Vagina (tissue), 2 donors: ENCODE data around the gene G3BP2. TPM values are rescaled to one million over a fixed set of nuclear protein-coding genes. Genes with fewer than 3 reads are reported as not detected.
"Not testable (repeated sequence)": the region's sequence is repeated elsewhere in the genome, so short reads cannot be mapped to it uniquely, and the experiment has no call there.

Experiments
- DNase-seq, 2 donors: peaks; one replicate each; pipeline ENCODE4 v3.0.0-alpha.2; 2017; ENCODE audit errors: extremely low spot score in 2 of 2
- H3K27ac ChIP-seq: fragments of 200-600 bp; sonication (generic); one replicate; pipeline ENCODE4 v1.5.1; 2019
- H3K27me3 ChIP-seq: fragments of 200-600 bp; sonication (generic); one replicate; pipeline ENCODE4 v1.5.1; 2019
- H3K36me3 ChIP-seq, 2 donors: fragments of 200-600 bp; sonication (generic); one replicate each; pipeline ENCODE4 v1.5.1; 2017 to 2019
- H3K4me1 ChIP-seq: fragments of 200-600 bp; sonication (generic); one replicate; pipeline ENCODE4 v1.5.1; 2019
- H3K4me3 ChIP-seq, 2 donors: fragments of 200-600 bp; sonication (generic); 1 replicate in 1 of 2; 2 replicates in 1 of 2; pipeline ENCODE4 v1.5.1; 2016 to 2019
- H3K9me3 ChIP-seq: fragments of 200-600 bp; sonication (generic); one replicate; pipeline ENCODE4 v1.5.1; 2019
- POLR2A ChIP-seq, 2 donors: fragments of 450-650 bp; IDR thresholded peaks; one replicate each; pipeline ENCODE4 v1.6.1; 2017; ENCODE audit warnings: antibody characterized with exemption in 2 of 2, mild to moderate bottlenecking in 2 of 2, moderate library complexity in 2 of 2
- POLR2AphosphoS5 ChIP-seq, 2 donors: sonication (generic); formaldehyde crosslinking; IDR thresholded peaks; one replicate each; pipeline ENCODE4 v1.9.0; 2017; ENCODE audit warnings: antibody characterized with exemption in 2 of 2, mild to moderate bottlenecking in 2 of 2, low read depth in 1 of 2; ENCODE audit not compliant: insufficient read depth in 1 of 2
- intact Hi-C: fragments of 100-400 bp; cut with DNase I; formaldehyde crosslinking; loops from one replicate; pipeline ENCODE4 v1.15.1; 2023
- total RNA-seq: library from RNA; depleted of rRNA; stranded (reverse); fragments of >200 nt; gene quantifications from one replicate; pipeline ENCODE4 v1.2.3, GENCODE V29; 2016
- TF ChIP-seq, protein P1 (sequence below), 3 experiments: fragments of 450-650 bp in 2 of 3; fragments of 200-600 bp in 1 of 3; sonication (generic) in 1 of 3; IDR thresholded peaks; one replicate each; pipeline ENCODE4 v1.5.1; 2017 to 2019; ENCODE audit warnings: antibody characterized with exemption in 3 of 3, mild to moderate bottlenecking in 2 of 3, moderate library complexity in 2 of 3

The G3BP2 gene
- total RNA-seq: 53.5 TPM

DNA sequence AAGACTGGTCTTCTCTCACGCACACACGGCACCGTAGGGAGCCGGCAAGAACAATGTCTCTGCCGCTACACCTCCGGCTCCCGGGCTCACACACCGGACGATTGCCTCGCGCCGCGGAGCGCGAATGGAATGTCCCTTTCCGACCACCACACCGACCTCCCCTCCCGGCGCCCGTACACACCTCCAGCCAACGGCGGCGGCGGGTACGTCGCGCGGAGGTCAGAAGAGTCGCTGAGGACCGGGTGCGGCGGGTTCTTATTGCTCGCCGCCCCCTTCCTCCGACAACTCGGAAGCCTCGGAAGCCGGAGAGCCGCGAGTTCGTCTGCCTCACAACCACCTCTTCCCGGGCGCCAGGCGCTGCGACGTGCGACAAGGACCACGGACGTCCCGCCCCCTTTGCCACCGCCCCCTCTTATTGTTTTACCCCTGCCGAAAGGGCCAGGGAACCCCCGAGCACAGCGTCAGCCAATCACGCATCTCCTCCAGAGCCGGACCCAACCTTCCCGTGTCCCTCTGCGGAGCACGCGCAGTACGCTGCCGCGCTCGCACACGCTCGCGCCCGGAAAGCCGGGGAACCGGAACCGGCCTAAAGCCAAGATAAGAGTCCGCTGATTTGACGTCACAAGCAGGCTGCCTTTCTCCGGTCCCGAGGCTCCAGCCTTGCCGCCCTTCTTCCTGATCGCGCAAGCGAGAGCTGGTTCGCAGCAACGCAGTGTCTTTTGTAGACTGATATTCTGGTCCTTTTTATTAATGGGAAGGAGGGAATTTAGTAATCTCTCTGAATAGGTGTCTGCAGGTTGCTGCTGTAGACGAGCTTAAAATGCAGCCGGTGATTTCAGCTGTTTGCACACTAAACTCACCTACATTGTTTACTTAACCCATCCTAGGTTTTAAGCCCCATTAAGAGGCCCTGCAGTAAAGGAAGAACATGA is at the start of gene G3BP2:
Gene G3BP2 (minus strand): TSS at position 385 of the 932 bp plus-strand sequence. CDS start 11,386 bp downstream, outside the sequence.
- intact Hi-C loops: loop anchor here (2.0 kb wide), 1 partner anchor 52 kb away; the partner anchor contains the start of gene USO1
- peak; percentile 99 for DNase-seq
- peak within 1 kb of the TSS; percentile 62 to 96 for H3K4me3 ChIP-seq
- H3K36me3 ChIP-seq: no peaks in the 10 kb centered on the region
- H3K27me3 ChIP-seq: no peaks in the 10 kb centered on the region
- peak within 1 kb of the TSS; percentile 95 for H3K27ac ChIP-seq
- H3K9me3 ChIP-seq: no peaks in the 10 kb centered on the region
- TF ChIP-seq POLR2A (IDR thresholded peaks at IDR 0.05) (peak; percentile 83 to 87), POLR2AphosphoS5 (IDR thresholded peaks at IDR 0.05; ENCODE audit: insufficient read depth in 1 of 2, low read depth in 1 of 2) (peak; percentile 97 to 98)
- TF ChIP-seq, protein P1, sequence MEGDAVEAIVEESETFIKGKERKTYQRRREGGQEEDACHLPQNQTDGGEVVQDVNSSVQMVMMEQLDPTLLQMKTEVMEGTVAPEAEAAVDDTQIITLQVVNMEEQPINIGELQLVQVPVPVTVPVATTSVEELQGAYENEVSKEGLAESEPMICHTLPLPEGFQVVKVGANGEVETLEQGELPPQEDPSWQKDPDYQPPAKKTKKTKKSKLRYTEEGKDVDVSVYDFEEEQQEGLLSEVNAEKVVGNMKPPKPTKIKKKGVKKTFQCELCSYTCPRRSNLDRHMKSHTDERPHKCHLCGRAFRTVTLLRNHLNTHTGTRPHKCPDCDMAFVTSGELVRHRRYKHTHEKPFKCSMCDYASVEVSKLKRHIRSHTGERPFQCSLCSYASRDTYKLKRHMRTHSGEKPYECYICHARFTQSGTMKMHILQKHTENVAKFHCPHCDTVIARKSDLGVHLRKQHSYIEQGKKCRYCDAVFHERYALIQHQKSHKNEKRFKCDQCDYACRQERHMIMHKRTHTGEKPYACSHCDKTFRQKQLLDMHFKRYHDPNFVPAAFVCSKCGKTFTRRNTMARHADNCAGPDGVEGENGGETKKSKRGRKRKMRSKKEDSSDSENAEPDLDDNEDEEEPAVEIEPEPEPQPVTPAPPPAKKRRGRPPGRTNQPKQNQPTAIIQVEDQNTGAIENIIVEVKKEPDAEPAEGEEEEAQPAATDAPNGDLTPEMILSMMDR (IDR thresholded peaks at IDR 0.05): no peak
- peaks cover 48% of the 10 kb centered on the region for H3K4me1 ChIP-seq

DNA sequence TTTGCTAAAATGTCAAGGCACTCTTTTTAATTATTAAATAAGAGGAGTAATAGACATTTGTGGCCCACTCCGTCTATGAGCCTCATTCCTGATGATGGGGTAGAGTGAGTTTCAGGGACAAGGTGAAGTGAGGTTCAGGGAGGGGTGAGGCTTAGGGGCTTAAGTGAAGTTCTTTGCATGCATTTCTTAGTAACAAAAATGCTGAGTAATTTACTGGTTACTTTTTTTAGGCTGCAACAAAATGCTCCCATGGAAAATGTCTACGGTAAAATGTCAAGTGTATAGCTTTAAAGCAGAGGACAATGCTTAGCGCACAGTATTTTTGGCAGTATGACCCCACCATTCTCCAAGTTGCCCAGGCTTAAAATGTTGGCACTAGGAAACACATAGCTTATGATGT is 49.2 kb upstream of the G3BP2 start:
- no peak overlapping the region for H3K27ac ChIP-seq
- H3K9me3 ChIP-seq: no peaks in the 10 kb centered on the region
- no peaks in the 10 kb centered on the region for H3K36me3 ChIP-seq
- DNase-seq: no peak
- peaks cover 38% of the 10 kb centered on the region for H3K4me1 ChIP-seq
- no peaks in the 10 kb centered on the region for H3K27me3 ChIP-seq
- intact Hi-C loops: no loop called here
- TF ChIP-seq POLR2AphosphoS5 (IDR thresholded peaks at IDR 0.05; ENCODE audit: insufficient read depth in 1 of 2, low read depth in 1 of 2) (no peak), POLR2A (IDR thresholded peaks at IDR 0.05) (no peak)
- TF ChIP-seq, protein P1 (IDR thresholded peaks at IDR 0.05): no peak
- no peak overlapping the region for H3K4me3 ChIP-seq

DNA sequence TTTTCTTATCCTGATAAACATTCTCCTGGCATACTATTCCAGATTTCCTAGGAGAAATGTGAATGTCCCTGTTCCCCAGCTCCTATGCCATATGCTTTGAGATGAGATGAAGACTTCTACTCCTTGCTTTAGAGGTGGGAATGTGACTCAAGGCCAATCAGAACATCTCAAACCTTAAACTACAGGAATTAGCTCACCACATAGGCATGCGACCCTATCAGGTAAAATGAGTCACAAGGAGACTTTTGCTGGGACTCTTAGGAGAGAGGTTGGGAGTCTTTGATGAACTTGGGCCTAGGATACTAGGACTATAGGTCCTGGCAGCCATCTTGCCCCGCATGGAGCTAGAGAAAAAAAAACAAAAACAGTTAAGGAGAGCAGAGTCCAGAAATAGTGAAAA is 45.3 kb upstream of the G3BP2 start:
- Histone ChIP-seq H3K4me1 (peaks cover 32% of the 10 kb centered on the region), H3K36me3 (no peaks in the 10 kb centered on the region), H3K27ac (no peak overlapping the region), H3K27me3 (no peaks in the 10 kb centered on the region), H3K4me3 (no peak overlapping the region), H3K9me3 (no peaks in the 10 kb centered on the region)
- intact Hi-C loops: no loop called here
- DNase-seq: no peak
- TF ChIP-seq POLR2AphosphoS5 (IDR thresholded peaks at IDR 0.05; ENCODE audit: insufficient read depth in 1 of 2, low read depth in 1 of 2): no peak
- TF ChIP-seq, protein P1 (IDR thresholded peaks at IDR 0.05): no peak
- TF ChIP-seq POLR2A (IDR thresholded peaks at IDR 0.05): no peak

DNA sequence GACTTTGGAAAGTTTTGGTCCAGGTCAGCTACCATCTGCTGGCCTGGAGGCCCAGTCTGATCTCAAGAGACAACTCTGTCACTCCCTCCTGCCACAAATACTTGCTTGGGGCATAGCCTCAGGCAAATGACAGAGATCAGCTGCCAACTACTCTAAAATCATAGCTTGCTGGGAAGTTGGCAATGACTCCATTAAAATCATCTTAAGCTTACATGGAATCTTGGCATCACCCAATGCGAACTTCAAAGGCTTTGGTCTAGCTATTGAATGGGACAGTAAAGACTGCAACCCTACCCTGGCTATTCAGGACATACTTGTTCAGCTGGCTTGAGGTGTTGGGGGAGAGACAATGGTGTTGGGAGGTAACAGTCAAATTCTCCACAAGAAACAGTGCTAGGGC is 44.2 kb upstream of the G3BP2 start:
- no peak for DNase-seq
- Histone ChIP-seq H3K9me3 (no peaks in the 10 kb centered on the region), H3K4me1 (peaks cover 21% of the 10 kb centered on the region), H3K27ac (no peak overlapping the region), H3K4me3 (no peak overlapping the region), H3K27me3 (no peaks in the 10 kb centered on the region), H3K36me3 (no peaks in the 10 kb centered on the region)
- no peak for TF ChIP-seq POLR2A (IDR thresholded peaks at IDR 0.05)
- no peak for TF ChIP-seq POLR2AphosphoS5 (IDR thresholded peaks at IDR 0.05; ENCODE audit: insufficient read depth in 1 of 2, low read depth in 1 of 2)
- TF ChIP-seq, protein P1 (IDR thresholded peaks at IDR 0.05): no peak
- intact Hi-C loops: no loop called here

DNA sequence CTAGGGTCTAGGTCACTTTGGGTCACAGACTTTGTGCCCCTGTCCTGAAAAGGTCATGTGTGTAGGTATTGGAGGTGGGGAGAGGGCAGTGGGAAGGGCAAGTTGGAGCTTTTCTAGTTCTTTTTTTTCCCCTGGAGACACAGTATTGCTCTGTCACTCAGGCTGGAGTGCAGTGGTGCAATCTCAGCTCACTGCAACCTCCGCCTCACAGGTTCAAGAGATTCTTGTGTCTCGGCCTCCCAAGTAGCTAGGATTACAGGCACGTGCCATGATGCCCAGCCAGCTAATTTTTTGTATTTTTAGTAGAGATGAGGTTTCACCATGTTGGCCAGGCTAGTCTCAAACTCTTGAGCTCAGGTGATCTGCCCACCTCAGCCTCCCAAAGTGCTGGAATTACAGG is 42.8 kb upstream of the G3BP2 start:
- H3K4me3 ChIP-seq, H3K27me3 ChIP-seq, intact Hi-C loops, H3K9me3 ChIP-seq, H3K36me3 ChIP-seq, H3K27ac ChIP-seq, DNase-seq: not testable (repeated sequence)
- H3K4me1 ChIP-seq: peaks cover 17% of the 10 kb centered on the region
